Heart right ventricle (tissue), 16 donors: ENCODE results near the gene COL13A1. TPM values are rescaled to one million over a fixed set of nuclear protein-coding genes. Genes with fewer than 3 reads are reported as not detected.

Source experiments
- ATAC-seq, 8 donors: fragments of 200-7000 bp; cut with Tn5 transposase; one replicate each; pipeline ENCODE4 v1.9.1; 2020; ENCODE audit warnings: mild to moderate bottlenecking in 8 of 8, moderate library complexity in 8 of 8, moderate number of reproducible peaks in 1 of 8
- DNase-seq, 2 donors: peaks; one replicate each; pipeline ENCODE4 v3.0.0-alpha.2; 2020
- H3K27ac ChIP-seq, 10 donors: fragments of 200-600 bp; sonication (generic) in 2 of 10; one replicate each; pipeline versions ENCODE4 v1.5.0 to v1.8.0; 2020 to 2022; ENCODE audit warnings: mild to moderate bottlenecking in 3 of 10
- H3K27me3 ChIP-seq, 7 donors: fragments of 200-600 bp; one replicate each; pipeline ENCODE4 v1.8.0; 2021 to 2022; ENCODE audit warnings: mild to moderate bottlenecking in 2 of 7
- H3K36me3 ChIP-seq, 9 donors: fragments of 200-600 bp; sonication (generic) in 1 of 9; one replicate each; pipeline versions ENCODE4 v1.5.0 to v1.8.0; 2020 to 2022; ENCODE audit warnings: mild to moderate bottlenecking in 2 of 9
- H3K4me1 ChIP-seq, 9 donors: fragments of 200-600 bp; sonication (generic) in 1 of 9; one replicate each; pipeline versions ENCODE4 v1.5.0 to v1.8.0; 2020 to 2022; ENCODE audit warnings: mild to moderate bottlenecking in 4 of 9
- H3K4me3 ChIP-seq, 10 donors: fragments of 200-600 bp; sonication (generic) in 2 of 10; one replicate each; pipeline versions ENCODE4 v1.5.0 to v1.8.0; 2020 to 2022; ENCODE audit warnings: mild to moderate bottlenecking in 7 of 10, moderate library complexity in 2 of 10
- H3K9me3 ChIP-seq, 11 donors: fragments of 200-600 bp in 10 of 11; sonication (generic) in 2 of 11; one replicate each; pipeline versions ENCODE4 v1.5.0 to v1.8.0; 2013 to 2022; ENCODE audit warnings: mild to moderate bottlenecking in 2 of 11, control low read depth in 1 of 11, moderate library complexity in 1 of 11
- WGBS, 2 donors: extraction: QIAGEN DNeasy Blood & Tissue Kit; methylation state at CpG; one replicate each; pipeline ENCODE4 v1.1.7; 2013; ENCODE audit warnings: inconsistent platforms in 1 of 2; 5-methylcytosine and 5-hydroxymethylcytosine counted together
- intact Hi-C, 10 donors: fragments of 100-400 bp; cut with DNase I; formaldehyde crosslinking; loops; one replicate each; pipeline versions ENCODE4 v1.11.1 to v1.14.2; 2022
- polyA plus RNA-seq, 2 donors: library from polyadenylated mRNA; stranded (reverse); fragments of 200-250 nt; gene quantifications; one replicate each; pipeline ENCODE4 v1.2.3, GENCODE V29; 2013
- total RNA-seq, 10 donors: library from RNA; stranded (reverse); fragmentation: NEBNext Ultra II Directional in 3 of 10; extraction: Animal tissue kit (Norgen Biotek cat#: 25700) in 3 of 10; gene quantifications; one replicate each; pipeline versions ENCODE4 v1.2.1 to v1.2.4, GENCODE V29; 2021 to 2023
- TF ChIP-seq, protein P1 (sequence below), 9 donors: fragments of 200-600 bp; sonication (generic) in 2 of 9; IDR thresholded peaks; one replicate each; pipeline versions ENCODE4 v1.5.0 to v1.8.0; 2021 to 2022; ENCODE audit warnings: antibody characterized with exemption in 9 of 9, mild to moderate bottlenecking in 5 of 9, moderate library complexity in 1 of 9
- donor health status: Arrhythmogenic right ventricular cardiomyopathy.
- donor health status: ischemic (EF 13 %, LVEDD 7.1; RV severe dilation, severe dysfunction).
- donor health status: healthy with polysubstance abuse.
- donor health status: DM: no; HTN: yes; CAD: no.
- donor health status: DM: no; HTN: no; CAD: no.
- donor health status: ischemic (EF 25% LVEDD 6.9; RV normal size, moderate dysfunction).
- donor health status: ischemic (EF 25% LVEDD 5.7; RV mildly dilated, moderate dysfunction).
- donor health status: healthy.
- donor health status: DM: yes; HTN: yes; CAD: no.
- donor health status: Ischemic cardiomyopathy.
- donor health status: ischemic (EF 35%, LVEDD 5.7; RV mildly dilated, moderate dysfunction).
- donor health status: nonischemic (EF 11% LVEDD 7.7; RV severe dilation, severe dysfunction).
- donor health status: DM: yes; HTN: yes; CAD: no.
- donor health status: PGD.
- donor health status: ischemic (EF 29% LVEDD 5.4; RV normal size, mild dysfunction).
- donor health status: nonischemic (EF 23%, LVEDD 6.1; RV moderate dilation, normal function).

The COL13A1 gene
- total and polyA plus RNA-seq, 12 donors = 0.70 to 6.8 (median 2.7) TPM

- Histone ChIP-seq H3K9me3 (no peaks in the 10 kb centered on the region), H3K27ac (no peak overlapping the region), H3K4me3 (no peak overlapping the region), H3K27me3 (peaks cover 0 to 16% (median 0%) of the 10 kb centered on the region in 7 donors), H3K36me3 (no peaks in the 10 kb centered on the region), H3K4me1 (peaks cover 0 to 31% (median 7%) of the 10 kb centered on the region in 9 donors)
- ATAC-seq = no peak
- WGBS, 2 donors = 73 to 81% methylated on average over 3 of the region's 3 CpGs
- DNase-seq = no peak
- intact Hi-C loops = no loop called here
- TF ChIP-seq, protein P1, sequence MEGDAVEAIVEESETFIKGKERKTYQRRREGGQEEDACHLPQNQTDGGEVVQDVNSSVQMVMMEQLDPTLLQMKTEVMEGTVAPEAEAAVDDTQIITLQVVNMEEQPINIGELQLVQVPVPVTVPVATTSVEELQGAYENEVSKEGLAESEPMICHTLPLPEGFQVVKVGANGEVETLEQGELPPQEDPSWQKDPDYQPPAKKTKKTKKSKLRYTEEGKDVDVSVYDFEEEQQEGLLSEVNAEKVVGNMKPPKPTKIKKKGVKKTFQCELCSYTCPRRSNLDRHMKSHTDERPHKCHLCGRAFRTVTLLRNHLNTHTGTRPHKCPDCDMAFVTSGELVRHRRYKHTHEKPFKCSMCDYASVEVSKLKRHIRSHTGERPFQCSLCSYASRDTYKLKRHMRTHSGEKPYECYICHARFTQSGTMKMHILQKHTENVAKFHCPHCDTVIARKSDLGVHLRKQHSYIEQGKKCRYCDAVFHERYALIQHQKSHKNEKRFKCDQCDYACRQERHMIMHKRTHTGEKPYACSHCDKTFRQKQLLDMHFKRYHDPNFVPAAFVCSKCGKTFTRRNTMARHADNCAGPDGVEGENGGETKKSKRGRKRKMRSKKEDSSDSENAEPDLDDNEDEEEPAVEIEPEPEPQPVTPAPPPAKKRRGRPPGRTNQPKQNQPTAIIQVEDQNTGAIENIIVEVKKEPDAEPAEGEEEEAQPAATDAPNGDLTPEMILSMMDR (IDR thresholded peaks at IDR 0.05) = no peak
These were observed 161.0 kb downstream of the COL13A1 start for GRCh38 chr10:69962746-69963135.

DNA sequence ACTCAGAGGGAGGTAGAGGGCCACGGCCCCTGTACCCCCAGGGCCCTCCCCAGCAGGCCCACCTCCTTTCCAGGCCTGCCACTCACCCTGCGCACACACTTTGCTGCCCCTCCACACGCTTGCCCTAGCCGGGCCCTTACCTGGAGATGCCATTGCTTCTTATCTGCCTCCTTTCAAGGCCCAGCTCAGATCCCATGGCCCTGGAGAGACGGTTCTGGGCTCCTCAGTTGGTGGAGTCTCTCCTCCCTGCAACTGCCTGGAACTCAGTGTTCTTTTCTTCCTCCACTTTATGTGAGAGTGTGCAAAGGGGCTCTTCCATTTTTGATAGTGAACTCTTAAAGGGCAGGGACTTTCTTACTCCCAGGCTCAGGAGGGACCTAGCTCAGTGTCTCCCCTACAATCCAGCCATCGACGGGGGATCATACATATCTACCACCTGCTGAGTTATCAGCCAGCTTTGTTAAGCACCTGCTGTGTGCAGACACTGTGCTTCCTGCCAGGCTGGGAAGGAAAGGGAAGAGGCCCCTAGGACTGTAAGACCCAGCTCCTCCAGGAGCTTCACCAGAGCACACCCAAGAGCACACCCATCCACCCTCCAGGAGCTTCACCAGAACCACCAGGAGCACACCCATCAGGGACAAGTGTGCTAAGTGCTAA, 161.6 kb downstream of the COL13A1 start:
- Histone ChIP-seq H3K9me3 (no peaks in the 10 kb centered on the region), H3K4me3 (no peak overlapping the region), H3K4me1 (peaks cover 0 to 31% (median 7%) of the 10 kb centered on the region in 9 donors), H3K27ac (no peak overlapping the region), H3K36me3 (no peaks in the 10 kb centered on the region), H3K27me3 (peaks cover 0 to 16% (median 0%) of the 10 kb centered on the region in 7 donors)
- no peak for ATAC-seq
- no peak for DNase-seq
- intact Hi-C loops = no loop called here
- TF ChIP-seq, protein P1 (IDR thresholded peaks at IDR 0.05) = no peak
- 72 to 79% methylated on average over 7 of the region's 7 CpGs for WGBS, 2 donors

DNA sequence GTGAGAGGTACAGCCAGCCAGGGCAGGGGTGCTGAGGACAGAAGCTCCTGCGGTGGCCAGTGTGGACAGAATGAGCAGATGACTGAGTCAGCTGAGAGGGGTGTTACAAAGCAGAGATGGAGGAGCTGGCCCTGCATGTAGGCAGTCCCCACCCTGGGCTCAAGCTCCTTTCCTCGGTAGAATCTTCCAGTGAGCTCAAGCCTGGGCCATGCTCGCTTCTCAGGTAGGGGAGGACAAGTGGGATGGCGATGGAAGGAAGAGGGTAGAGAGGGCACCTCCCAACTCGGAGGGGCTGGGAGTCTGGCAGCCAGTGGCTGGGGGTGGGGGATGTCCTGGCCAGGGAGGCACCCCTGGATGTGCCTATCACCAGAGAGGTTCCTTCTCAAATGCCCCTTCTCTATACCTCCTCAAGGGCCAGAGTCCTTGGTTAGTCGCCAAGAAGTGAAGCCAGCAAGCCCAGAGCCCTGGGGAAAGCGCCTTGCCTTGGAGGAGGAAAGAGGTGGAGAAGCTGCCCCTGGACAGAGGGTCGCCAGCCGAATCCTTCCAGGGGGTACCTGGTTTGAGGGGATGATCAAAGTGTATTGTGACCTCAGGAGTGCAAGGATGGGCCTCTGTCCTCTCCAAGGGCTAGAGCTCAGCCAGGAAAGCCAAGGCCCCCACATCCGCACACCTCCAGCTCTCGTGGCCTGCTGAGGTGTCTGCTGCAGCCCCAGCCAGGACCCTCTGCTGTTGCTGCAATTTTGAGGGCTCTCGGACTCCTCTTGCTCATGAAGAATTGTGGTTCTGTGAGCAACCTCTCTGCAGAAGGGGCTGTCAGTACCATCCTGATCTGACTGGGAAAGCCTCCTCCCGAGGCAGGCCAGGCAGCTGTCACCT, 162.4 kb downstream of the COL13A1 start:
- DNase-seq = no peak

DNA sequence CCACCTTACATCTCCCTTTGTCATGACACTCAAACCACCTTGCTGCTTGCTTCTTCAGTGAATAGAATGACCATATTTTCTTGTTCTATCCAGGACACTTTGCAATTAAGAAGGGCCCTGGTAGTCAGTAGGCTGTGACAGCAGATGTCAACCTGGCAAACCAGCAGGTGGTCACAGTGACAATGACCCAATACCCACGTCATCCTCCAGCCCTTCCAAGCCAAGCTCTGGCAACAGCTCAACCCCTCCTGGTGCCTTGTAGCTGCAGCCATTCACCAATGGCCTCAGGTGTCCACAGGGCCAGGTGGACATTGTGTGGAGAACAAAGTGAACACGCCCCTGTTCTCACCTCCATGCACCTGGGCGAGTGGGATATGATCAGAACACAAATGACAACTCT, 163.4 kb downstream of the COL13A1 start:
- 82 to 86% methylated on average over 3 of the region's 3 CpGs for WGBS, 2 donors
- intact Hi-C loops = no loop called here
- TF ChIP-seq, protein P1 (IDR thresholded peaks at IDR 0.05) = no peak
- no peak for DNase-seq
- H3K36me3 ChIP-seq = no peaks in the 10 kb centered on the region
- no peak for ATAC-seq
- H3K9me3 ChIP-seq = no peaks in the 10 kb centered on the region
- H3K27ac ChIP-seq = no peak overlapping the region
- H3K27me3 ChIP-seq = peaks cover 0 to 16% (median 2%) of the 10 kb centered on the region in 7 donors
- no peak overlapping the region for H3K4me3 ChIP-seq
- peaks cover 0 to 20% (median 7%) of the 10 kb centered on the region in 9 donors for H3K4me1 ChIP-seq

More for the DNA sequence above, 162.4 kb downstream of the COL13A1 start:
- TF ChIP-seq, protein P1 (IDR thresholded peaks at IDR 0.05) = no peak
- no peak for ATAC-seq
- Histone ChIP-seq H3K4me1 (peaks cover 0 to 28% (median 7%) of the 10 kb centered on the region in 9 donors), H3K27ac (no peak overlapping the region), H3K9me3 (no peaks in the 10 kb centered on the region), H3K36me3 (no peaks in the 10 kb centered on the region), H3K27me3 (peaks cover 0 to 16% (median 0%) of the 10 kb centered on the region in 7 donors), H3K4me3 (no peak overlapping the region)
- intact Hi-C loops = no loop called here
- 91 to 92% methylated on average over 13 of the region's 13 CpGs for WGBS, 2 donors
